ENCODE results near the gene ARHGEF12. TPM values are rescaled to one million over a fixed set of nuclear protein-coding genes. Genes with fewer than 3 reads are reported as not detected.

ARHGEF12 gene
- total and polyA plus RNA-seq, 2 experiments from 2014 or later, result 9.0 to 38.9 TPM

DNA sequence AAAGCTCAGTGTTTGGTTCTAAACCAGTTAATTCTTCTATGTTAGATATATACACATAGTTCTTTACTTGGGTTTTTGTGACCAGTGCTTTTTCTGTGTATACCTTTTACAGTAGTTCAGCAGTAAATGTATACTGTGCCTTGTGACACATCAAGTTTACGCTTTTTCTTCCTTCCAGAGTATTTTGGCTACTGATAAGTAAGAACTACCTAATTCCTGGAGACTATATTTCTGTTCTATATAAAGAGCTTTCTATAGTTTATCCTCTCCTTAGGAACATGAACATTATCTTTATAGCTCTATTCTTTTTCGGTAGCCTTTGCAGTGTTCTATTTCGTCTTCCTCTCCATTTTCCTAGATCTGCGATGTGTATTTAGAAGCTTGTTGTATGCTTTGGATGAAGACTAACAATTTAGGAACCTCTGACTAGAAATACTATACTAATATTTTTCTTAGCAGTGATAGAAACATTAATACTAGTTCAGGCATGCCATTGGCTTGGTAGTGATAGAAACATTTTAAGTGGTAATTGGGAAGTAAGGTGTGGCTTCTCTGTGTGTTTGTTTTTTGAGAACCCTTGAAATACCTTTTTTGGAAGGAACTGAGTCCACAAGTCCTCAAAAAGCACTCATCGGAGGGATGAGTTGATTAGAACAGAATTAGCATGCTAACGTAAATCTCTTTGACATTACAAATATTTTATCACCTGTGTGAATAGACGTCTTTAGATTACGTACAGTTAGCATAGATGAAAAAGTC lies 74.6 kb downstream of the ARHGEF12 start:
- Histone ChIP-seq H3K9me2 (ENCODE audit: insufficient read depth) (no peaks in the 10 kb centered on the region), H3K79me2 (replicated peaks; ENCODE audit: insufficient read depth) (peaks cover 5% of the 10 kb centered on the region), H3K4me1 (ENCODE audit: insufficient read depth) (peaks cover 4% of the 10 kb centered on the region; the same call in 1 of the 2 replicates), H3K4me3 (no peak overlapping the region), H4K20me1 (replicated peaks; ENCODE audit: insufficient read depth) (no peaks in the 10 kb centered on the region; the same call in 1 of the 2 replicates), H3K27ac (ENCODE audit: low read depth) (no peak overlapping the region), H2AFZ (no peak overlapping the region), H3F3A (replicated peaks; ENCODE audit: low read depth) (no peaks in the 10 kb centered on the region), H3K4me2 (no peak overlapping the region), H3K27me3 (ENCODE audit: insufficient read depth) (no peaks in the 10 kb centered on the region), H3K36me3 (ENCODE audit: insufficient read depth) (no peaks in the 10 kb centered on the region)
- DNase-seq (ENCODE audit: low spot score) (no peak), ATAC-seq (no peak)
- no peak overlapping the region for H3K4me3 Mint-ChIP-seq
- H3K4me1 Mint-ChIP-seq, result peaks cover 8% of the 10 kb centered on the region; the same call in 2 of the 3 replicates
- no peak overlapping the region for H3K27ac Mint-ChIP-seq
- no peaks in the 10 kb centered on the region for H3K27me3 Mint-ChIP-seq (ENCODE audit: insufficient read depth, low read depth, poor library complexity)
- no peaks in the 10 kb centered on the region for H3K36me3 Mint-ChIP-seq (ENCODE audit: low read depth)
- H3K9me3 Mint-ChIP-seq, result no peaks in the 10 kb centered on the region
- no peak for TF ChIP-seq POLR2AphosphoS5 (IDR thresholded peaks at IDR 0.05; ENCODE audit: low read depth)
- TF ChIP-seq, protein P1, sequence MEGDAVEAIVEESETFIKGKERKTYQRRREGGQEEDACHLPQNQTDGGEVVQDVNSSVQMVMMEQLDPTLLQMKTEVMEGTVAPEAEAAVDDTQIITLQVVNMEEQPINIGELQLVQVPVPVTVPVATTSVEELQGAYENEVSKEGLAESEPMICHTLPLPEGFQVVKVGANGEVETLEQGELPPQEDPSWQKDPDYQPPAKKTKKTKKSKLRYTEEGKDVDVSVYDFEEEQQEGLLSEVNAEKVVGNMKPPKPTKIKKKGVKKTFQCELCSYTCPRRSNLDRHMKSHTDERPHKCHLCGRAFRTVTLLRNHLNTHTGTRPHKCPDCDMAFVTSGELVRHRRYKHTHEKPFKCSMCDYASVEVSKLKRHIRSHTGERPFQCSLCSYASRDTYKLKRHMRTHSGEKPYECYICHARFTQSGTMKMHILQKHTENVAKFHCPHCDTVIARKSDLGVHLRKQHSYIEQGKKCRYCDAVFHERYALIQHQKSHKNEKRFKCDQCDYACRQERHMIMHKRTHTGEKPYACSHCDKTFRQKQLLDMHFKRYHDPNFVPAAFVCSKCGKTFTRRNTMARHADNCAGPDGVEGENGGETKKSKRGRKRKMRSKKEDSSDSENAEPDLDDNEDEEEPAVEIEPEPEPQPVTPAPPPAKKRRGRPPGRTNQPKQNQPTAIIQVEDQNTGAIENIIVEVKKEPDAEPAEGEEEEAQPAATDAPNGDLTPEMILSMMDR (conservative IDR thresholded peaks at IDR 0.05; ENCODE audit: low read depth in 2 of 2), result no peak
- no peak for TF ChIP-seq NANOG (IDR thresholded peaks at IDR 0.05; ENCODE audit: borderline replicate concordance)
- TF ChIP-seq EZH2 (IDR thresholded peaks at IDR 0.05; ENCODE audit: low read depth, unreplicated experiment), result no peak
- no peak for TF ChIP-seq ZNF462 (CRISPR knock-in tag; IDR thresholded peaks at IDR 0.05)
- TF ChIP-seq, protein P2, sequence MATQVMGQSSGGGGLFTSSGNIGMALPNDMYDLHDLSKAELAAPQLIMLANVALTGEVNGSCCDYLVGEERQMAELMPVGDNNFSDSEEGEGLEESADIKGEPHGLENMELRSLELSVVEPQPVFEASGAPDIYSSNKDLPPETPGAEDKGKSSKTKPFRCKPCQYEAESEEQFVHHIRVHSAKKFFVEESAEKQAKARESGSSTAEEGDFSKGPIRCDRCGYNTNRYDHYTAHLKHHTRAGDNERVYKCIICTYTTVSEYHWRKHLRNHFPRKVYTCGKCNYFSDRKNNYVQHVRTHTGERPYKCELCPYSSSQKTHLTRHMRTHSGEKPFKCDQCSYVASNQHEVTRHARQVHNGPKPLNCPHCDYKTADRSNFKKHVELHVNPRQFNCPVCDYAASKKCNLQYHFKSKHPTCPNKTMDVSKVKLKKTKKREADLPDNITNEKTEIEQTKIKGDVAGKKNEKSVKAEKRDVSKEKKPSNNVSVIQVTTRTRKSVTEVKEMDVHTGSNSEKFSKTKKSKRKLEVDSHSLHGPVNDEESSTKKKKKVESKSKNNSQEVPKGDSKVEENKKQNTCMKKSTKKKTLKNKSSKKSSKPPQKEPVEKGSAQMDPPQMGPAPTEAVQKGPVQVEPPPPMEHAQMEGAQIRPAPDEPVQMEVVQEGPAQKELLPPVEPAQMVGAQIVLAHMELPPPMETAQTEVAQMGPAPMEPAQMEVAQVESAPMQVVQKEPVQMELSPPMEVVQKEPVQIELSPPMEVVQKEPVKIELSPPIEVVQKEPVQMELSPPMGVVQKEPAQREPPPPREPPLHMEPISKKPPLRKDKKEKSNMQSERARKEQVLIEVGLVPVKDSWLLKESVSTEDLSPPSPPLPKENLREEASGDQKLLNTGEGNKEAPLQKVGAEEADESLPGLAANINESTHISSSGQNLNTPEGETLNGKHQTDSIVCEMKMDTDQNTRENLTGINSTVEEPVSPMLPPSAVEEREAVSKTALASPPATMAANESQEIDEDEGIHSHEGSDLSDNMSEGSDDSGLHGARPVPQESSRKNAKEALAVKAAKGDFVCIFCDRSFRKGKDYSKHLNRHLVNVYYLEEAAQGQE (IDR thresholded peaks at IDR 0.05; ENCODE audit: unreplicated experiment), result no peak
- TF ChIP-seq CREB1 (CRISPR knock-in tag; IDR thresholded peaks at IDR 0.05; ENCODE audit: low read depth), result no peak
- no peak for TF ChIP-seq ZNF114 (CRISPR knock-in tag; IDR thresholded peaks at IDR 0.05)
- no peak for TF ChIP-seq EZH2phosphoT487 (IDR thresholded peaks at IDR 0.05; ENCODE audit: unreplicated experiment)
- TF ChIP-seq STAT1 (IDR thresholded peaks at IDR 0.05; ENCODE audit: unreplicated experiment), result no peak
- TF ChIP-seq JUNB (IDR thresholded peaks at IDR 0.05; ENCODE audit: unreplicated experiment), result no peak
- TF ChIP-seq, protein P3, sequence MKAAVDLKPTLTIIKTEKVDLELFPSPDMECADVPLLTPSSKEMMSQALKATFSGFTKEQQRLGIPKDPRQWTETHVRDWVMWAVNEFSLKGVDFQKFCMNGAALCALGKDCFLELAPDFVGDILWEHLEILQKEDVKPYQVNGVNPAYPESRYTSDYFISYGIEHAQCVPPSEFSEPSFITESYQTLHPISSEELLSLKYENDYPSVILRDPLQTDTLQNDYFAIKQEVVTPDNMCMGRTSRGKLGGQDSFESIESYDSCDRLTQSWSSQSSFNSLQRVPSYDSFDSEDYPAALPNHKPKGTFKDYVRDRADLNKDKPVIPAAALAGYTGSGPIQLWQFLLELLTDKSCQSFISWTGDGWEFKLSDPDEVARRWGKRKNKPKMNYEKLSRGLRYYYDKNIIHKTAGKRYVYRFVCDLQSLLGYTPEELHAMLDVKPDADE (IDR thresholded peaks at IDR 0.05), result no peak
- TF ChIP-seq ZNF331 (CRISPR knock-in tag; IDR thresholded peaks at IDR 0.05; ENCODE audit: low read depth), result no peak
